Smooth muscle cell (in vitro differentiated cells): ENCODE measurements around the gene FLT4. TPM values are rescaled to one million over a fixed set of nuclear protein-coding genes. Genes with fewer than 3 reads are reported as not detected.

Experiments
- DNase-seq: peaks from one replicate; lab custom pipeline; 2025; ENCODE audit not compliant: unreplicated experiment; lab: John Stamatoyannopoulos, UW
- H2AFZ ChIP-seq: fragments of 200-600 bp; sonication (generic); 2 replicates; pipeline ENCODE4 v1.6.0; 2016; ENCODE audit warnings: antibody characterized with exemption, low read depth, mild to moderate bottlenecking
- H3F3A ChIP-seq: fragments of 200-600 bp; sonication (generic); 2 replicates; pipeline ENCODE4 v1.6.0; 2017; ENCODE audit warnings: antibody characterized with exemption, low read depth
- H3K27ac ChIP-seq: fragments of 200-600 bp; sonication (generic); 2 replicates; pipeline ENCODE4 v1.5.1; 2016; ENCODE audit warnings: low read depth, mild to moderate bottlenecking
- H3K27me3 ChIP-seq: fragments of 200-600 bp; sonication (generic); 2 replicates; pipeline ENCODE4 v1.6.1; 2016; ENCODE audit warnings: low read depth, mild to moderate bottlenecking
- H3K36me3 ChIP-seq: fragments of 200-600 bp; sonication (generic); 2 replicates; pipeline ENCODE4 v1.5.1; 2016; ENCODE audit warnings: low read depth
- H3K4me1 ChIP-seq: fragments of 200-600 bp; sonication (generic); 2 replicates; pipeline ENCODE4 v1.5.1; 2016; ENCODE audit warnings: low read depth
- H3K4me2 ChIP-seq: fragments of 200-600 bp; sonication (generic); 2 replicates; pipeline ENCODE4 v1.6.0; 2016; ENCODE audit warnings: mild to moderate bottlenecking
- H3K4me3 ChIP-seq: fragments of 200-600 bp; sonication (generic); 2 replicates; pipeline ENCODE4 v1.5.1; 2016; ENCODE audit warnings: mild to moderate bottlenecking
- H3K79me2 ChIP-seq: fragments of 200-600 bp; sonication (generic); 2 replicates; pipeline ENCODE4 v1.6.0; 2016; ENCODE audit warnings: low read depth, mild to moderate bottlenecking
- H3K9ac ChIP-seq: fragments of 200-600 bp; sonication (generic); 2 replicates; pipeline ENCODE4 v1.6.0; 2016; ENCODE audit warnings: low read depth
- H3K9me3 ChIP-seq: fragments of 200-600 bp; sonication (generic); replicated peaks from 2 replicates; pipeline ENCODE4 v1.5.1; 2016; ENCODE audit warnings: low read depth
- H4K20me1 ChIP-seq: fragments of 200-600 bp; sonication (generic); 2 replicates; pipeline ENCODE4 v1.6.0; 2016; ENCODE audit warnings: low read depth
- WGBS: methylation state at CpG from one replicate; pipeline ENCODE4 v1.1.7; 2016; ENCODE audit warnings: low lambda C conversion rate; 5-methylcytosine and 5-hydroxymethylcytosine counted together
- polyA plus RNA-seq: library from polyadenylated mRNA; unstranded; fragments of >200 nt; fragmentation: Nextera tagmentation; extraction: Ambion mirVana; gene quantifications from 2 replicates; pipeline ENCODE4 v1.2.1, GENCODE V29; 2016
- total RNA-seq: library from RNA; depleted of rRNA; stranded (reverse); fragments of >200 nt; gene quantifications from 2 replicates; pipeline ENCODE4 v1.2.3, GENCODE V29; 2014
- TF ChIP-seq, protein P1 (sequence below): fragments of 200-600 bp; sonication (generic); IDR thresholded peaks from 2 replicates; pipeline ENCODE4 v1.5.1; 2017; ENCODE audit warnings: borderline replicate concordance, mild to moderate bottlenecking, antibody characterized with exemption; ENCODE audit not compliant: insufficient read depth, poor library complexity, severe bottlenecking

Gene FLT4
- total and polyA plus RNA-seq, 2 experiments from 2014 or later: not detected

DNA sequence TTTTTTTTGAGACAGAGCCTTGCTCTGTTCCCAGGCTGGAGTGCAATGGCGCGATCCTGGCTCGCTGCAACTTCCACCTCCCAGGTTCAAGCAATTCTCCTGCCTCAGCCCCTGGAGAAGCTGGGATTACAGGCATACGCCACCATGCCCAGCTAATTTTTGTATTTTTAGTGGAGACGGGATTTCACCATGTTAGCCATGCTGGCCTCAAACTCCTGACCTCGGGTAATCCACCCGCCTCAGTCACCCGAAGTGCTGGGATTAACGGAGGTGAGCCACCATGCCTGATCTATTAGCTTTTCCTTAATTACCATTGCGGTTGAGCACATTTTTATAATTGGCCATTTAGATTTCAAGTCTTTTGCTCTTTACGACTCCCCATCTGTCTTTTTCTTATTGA is 2.9 kb upstream of the FLT4 start:
- Histone ChIP-seq H3K4me2 (no peak overlapping the region), H3K79me2 (no peaks in the 10 kb centered on the region), H3K27ac (no peak overlapping the region), H2AFZ (no peak overlapping the region), H3K4me3 (no peak overlapping the region), H3K4me1 (peaks cover 9% of the 10 kb centered on the region), H4K20me1 (no peaks in the 10 kb centered on the region), H3K9ac (no peak overlapping the region), H3K9me3 (no peaks in the 10 kb centered on the region), H3F3A (no peaks in the 10 kb centered on the region), H3K27me3 (peaks cover 73% of the 10 kb centered on the region), H3K36me3 (no peaks in the 10 kb centered on the region)
- TF ChIP-seq, protein P1, sequence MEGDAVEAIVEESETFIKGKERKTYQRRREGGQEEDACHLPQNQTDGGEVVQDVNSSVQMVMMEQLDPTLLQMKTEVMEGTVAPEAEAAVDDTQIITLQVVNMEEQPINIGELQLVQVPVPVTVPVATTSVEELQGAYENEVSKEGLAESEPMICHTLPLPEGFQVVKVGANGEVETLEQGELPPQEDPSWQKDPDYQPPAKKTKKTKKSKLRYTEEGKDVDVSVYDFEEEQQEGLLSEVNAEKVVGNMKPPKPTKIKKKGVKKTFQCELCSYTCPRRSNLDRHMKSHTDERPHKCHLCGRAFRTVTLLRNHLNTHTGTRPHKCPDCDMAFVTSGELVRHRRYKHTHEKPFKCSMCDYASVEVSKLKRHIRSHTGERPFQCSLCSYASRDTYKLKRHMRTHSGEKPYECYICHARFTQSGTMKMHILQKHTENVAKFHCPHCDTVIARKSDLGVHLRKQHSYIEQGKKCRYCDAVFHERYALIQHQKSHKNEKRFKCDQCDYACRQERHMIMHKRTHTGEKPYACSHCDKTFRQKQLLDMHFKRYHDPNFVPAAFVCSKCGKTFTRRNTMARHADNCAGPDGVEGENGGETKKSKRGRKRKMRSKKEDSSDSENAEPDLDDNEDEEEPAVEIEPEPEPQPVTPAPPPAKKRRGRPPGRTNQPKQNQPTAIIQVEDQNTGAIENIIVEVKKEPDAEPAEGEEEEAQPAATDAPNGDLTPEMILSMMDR: no peak
- DNase-seq: no peak
- WGBS: 90% methylated on average over 11 of the region's 11 CpGs

DNA sequence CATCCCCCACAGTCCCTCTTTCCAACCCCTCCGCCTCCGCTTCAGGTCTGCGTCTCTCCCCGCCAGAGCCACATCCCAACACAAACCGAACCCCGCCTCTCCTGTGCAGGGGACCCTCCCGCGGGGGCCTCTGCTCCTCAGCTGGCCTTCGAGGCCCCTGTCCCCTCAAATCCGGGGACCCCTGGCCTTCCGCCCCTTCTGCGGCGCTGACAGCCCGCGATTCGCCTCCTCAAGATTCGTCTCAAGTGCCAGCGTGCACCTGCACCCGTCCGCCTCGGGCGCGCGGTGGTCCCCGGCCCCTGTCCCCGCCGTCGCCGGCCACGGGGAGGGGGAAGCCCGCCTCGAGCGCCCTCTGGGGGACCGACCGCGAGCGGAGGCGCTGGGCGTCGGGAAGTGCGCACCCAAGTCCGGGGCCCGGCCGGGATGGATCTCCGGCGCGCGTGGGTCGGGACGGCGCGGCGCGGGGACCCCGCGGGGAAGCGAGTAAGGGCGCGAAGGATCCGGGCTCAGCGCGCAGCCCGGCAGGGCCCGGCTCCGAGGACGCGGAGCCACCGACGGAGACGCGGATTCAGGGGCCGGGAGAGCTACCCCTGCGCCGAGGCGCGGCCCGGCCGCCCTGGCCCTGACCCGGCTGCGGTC is 623 bp downstream of the FLT4 start:
- H3F3A ChIP-seq: no peaks in the 10 kb centered on the region
- WGBS: 5% methylated on average over 63 of the region's 80 CpGs
- peak overlapping the region; percentile 83 for H3K4me2 ChIP-seq
- no peaks in the 10 kb centered on the region for H3K9me3 ChIP-seq
- H3K27ac ChIP-seq: no peak overlapping the region
- H3K79me2 ChIP-seq: no peaks in the 10 kb centered on the region
- TF ChIP-seq, protein P1: peak; percentile 33
- peak overlapping the region; percentile 47 for H3K4me3 ChIP-seq
- no peak for DNase-seq
- peaks cover 9% of the 10 kb centered on the region for H3K4me1 ChIP-seq
- no peaks in the 10 kb centered on the region for H4K20me1 ChIP-seq
- H3K9ac ChIP-seq: no peak overlapping the region
- no peak overlapping the region for H2AFZ ChIP-seq
- no peaks in the 10 kb centered on the region for H3K36me3 ChIP-seq
- H3K27me3 ChIP-seq: peaks cover 85% of the 10 kb centered on the region

DNA sequence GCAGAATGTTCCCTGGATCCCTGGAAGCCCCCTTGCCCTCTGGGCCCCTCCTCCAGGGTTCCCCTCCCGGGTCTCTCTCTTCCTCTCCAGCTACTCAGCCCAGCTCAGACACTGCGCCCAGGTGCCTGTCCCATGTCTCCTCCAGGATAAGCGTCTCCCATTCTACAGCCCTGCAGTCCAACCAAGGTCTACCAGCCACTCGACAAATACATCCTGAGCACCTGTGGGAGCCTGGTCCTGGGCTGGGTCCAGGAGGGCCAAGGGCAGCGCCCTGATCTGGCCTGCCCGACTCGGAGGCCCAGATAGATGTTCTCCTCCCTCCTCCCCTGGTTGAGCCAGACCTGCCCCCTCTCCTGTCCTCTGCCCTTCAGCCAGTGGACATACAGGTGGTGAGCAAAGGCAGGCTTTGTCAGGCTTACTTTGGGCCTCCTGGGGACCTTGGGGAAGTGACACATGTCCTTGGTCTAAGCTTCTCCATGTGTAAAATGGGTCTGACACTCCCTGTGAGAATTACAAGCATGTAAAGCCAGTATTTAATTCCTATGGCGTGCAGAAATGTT is 1.4 kb downstream of the FLT4 start:
- peaks cover 87% of the 10 kb centered on the region for H3K27me3 ChIP-seq

More for the DNA sequence above, 1.4 kb downstream of the FLT4 start:
- no peak overlapping the region for H3K27ac ChIP-seq
- peaks cover 9% of the 10 kb centered on the region for H3K4me1 ChIP-seq
- H2AFZ ChIP-seq: no peak overlapping the region
- no peaks in the 10 kb centered on the region for H3F3A ChIP-seq
- WGBS: 86% methylated on average over 8 of the region's 8 CpGs
- H3K9ac ChIP-seq: no peak overlapping the region
- no peaks in the 10 kb centered on the region for H3K9me3 ChIP-seq
- TF ChIP-seq, protein P1: no peak
- H3K4me3 ChIP-seq: no peak overlapping the region
- H3K4me2 ChIP-seq: no peak overlapping the region
- H3K36me3 ChIP-seq: no peaks in the 10 kb centered on the region
- DNase-seq: no peak
- H4K20me1 ChIP-seq: no peaks in the 10 kb centered on the region
- H3K79me2 ChIP-seq: no peaks in the 10 kb centered on the region
